Neutrophil (primary cell): ENCODE results near the gene GRM8.

Source experiments
- H3K27ac ChIP-seq: fragments of 200-600 bp; sonication (generic); 2 replicates; pipeline ENCODE4 v1.5.1; 2016; ENCODE audit warnings: mild to moderate bottlenecking, moderate library complexity
- H3K27me3 ChIP-seq: fragments of 200-600 bp; sonication (generic); 2 replicates; pipeline ENCODE4 v1.6.0; 2016; ENCODE audit warnings: mild to moderate bottlenecking
- H3K36me3 ChIP-seq: fragments of 200-600 bp; sonication (generic); 2 replicates; pipeline ENCODE4 v1.5.1; 2017
- H3K4me1 ChIP-seq, 2 experiments: fragments of 200-600 bp in 1 of 2; sonication (generic) in 1 of 2; 1 replicate in 1 of 2; 2 replicates in 1 of 2; pipeline versions ENCODE4 v1.5.1 to v1.6.1; 2013 to 2016; ENCODE audit warnings: low read depth in 1 of 2, low read length in 1 of 2, mild to moderate bottlenecking in 1 of 2, moderate library complexity in 1 of 2; ENCODE audit not compliant: control insufficient read depth in 1 of 2, insufficient read depth in 1 of 2
- H3K4me3 ChIP-seq, 2 experiments: fragments of 200-600 bp in 1 of 2; sonication (generic) in 1 of 2; 1 replicate in 1 of 2; 2 replicates in 1 of 2; pipeline ENCODE4 v1.5.1; 2013 to 2016; ENCODE audit warnings: low read depth in 1 of 2, low read length in 1 of 2, mild to moderate bottlenecking in 1 of 2, moderate library complexity in 1 of 2
- H3K9me3 ChIP-seq: fragments of 200-600 bp; sonication (generic); 2 replicates; pipeline ENCODE4 v1.5.1; 2016
- CTCF ChIP-seq: fragments of 200-600 bp; sonication (generic); IDR thresholded peaks from 2 replicates; pipeline ENCODE4 v1.5.1; 2016; ENCODE audit warnings: antibody characterized with exemption

Gene GRM8

GRCh38 chr7:126489874-126490273, 762.9 kb downstream of the GRM8 start:
- Histone ChIP-seq H3K4me3 (no peak overlapping the region), H3K4me1 (no peaks in the 10 kb centered on the region), H3K9me3 (no peaks in the 10 kb centered on the region), H3K27me3 (no peaks in the 10 kb centered on the region), H3K36me3 (no peaks in the 10 kb centered on the region), H3K27ac (no peak overlapping the region)
- TF ChIP-seq CTCF: no peak

- H3K4me1 ChIP-seq: no peaks in the 10 kb centered on the region
- no peaks in the 10 kb centered on the region for H3K9me3 ChIP-seq
- TF ChIP-seq CTCF: no peak
- no peaks in the 10 kb centered on the region for H3K36me3 ChIP-seq
- H3K4me3 ChIP-seq: no peak overlapping the region
- H3K27me3 ChIP-seq: no peaks in the 10 kb centered on the region
- no peak overlapping the region for H3K27ac ChIP-seq
Measured at GRCh38 chr7:126487728-126488442, 764.9 kb downstream of the GRM8 start.

- no peak overlapping the region for H3K27ac ChIP-seq
- no peaks in the 10 kb centered on the region for H3K9me3 ChIP-seq
- no peaks in the 10 kb centered on the region for H3K4me1 ChIP-seq
- no peak for TF ChIP-seq CTCF
- no peak overlapping the region for H3K4me3 ChIP-seq
- H3K27me3 ChIP-seq: no peaks in the 10 kb centered on the region
- H3K36me3 ChIP-seq: no peaks in the 10 kb centered on the region
Measured at GRCh38 chr7:126486806-126487205, 765.9 kb downstream of the GRM8 start.

GRCh38 chr7:126485791-126486190, 767.0 kb downstream of the GRM8 start:
- no peak for TF ChIP-seq CTCF
- H3K4me1 ChIP-seq: no peaks in the 10 kb centered on the region
- H3K36me3 ChIP-seq: no peaks in the 10 kb centered on the region
- no peak overlapping the region for H3K4me3 ChIP-seq
- no peaks in the 10 kb centered on the region for H3K27me3 ChIP-seq
- H3K27ac ChIP-seq: no peak overlapping the region
- no peaks in the 10 kb centered on the region for H3K9me3 ChIP-seq

GRCh38 chr7:126483972-126484371, 768.8 kb downstream of the GRM8 start:
- Histone ChIP-seq H3K36me3 (no peaks in the 10 kb centered on the region), H3K9me3 (no peaks in the 10 kb centered on the region), H3K27me3 (no peaks in the 10 kb centered on the region), H3K4me3 (no peak overlapping the region), H3K4me1 (no peaks in the 10 kb centered on the region), H3K27ac (no peak overlapping the region)
- TF ChIP-seq CTCF: no peak
